MV-4-11 (cell line): ENCODE data around the gene GMEB2.
"Not testable (repeated sequence)": the region's sequence is repeated elsewhere in the genome, so short reads cannot be mapped to it uniquely, and the experiment has no call there.

Source experiments
- DNase-seq: peaks from one replicate; lab custom pipeline; 2025; lab: John Stamatoyannopoulos, UW

The GMEB2 gene

GRCh38 chr20:63626424-63627128, at the start of gene GMEB2:
Gene GMEB2, minus strand, starts transcription at chr20:63627101. Its CDS starts 7,704 bp downstream, at chr20:63619397.
- peak; percentile 61 for DNase-seq

DNA sequence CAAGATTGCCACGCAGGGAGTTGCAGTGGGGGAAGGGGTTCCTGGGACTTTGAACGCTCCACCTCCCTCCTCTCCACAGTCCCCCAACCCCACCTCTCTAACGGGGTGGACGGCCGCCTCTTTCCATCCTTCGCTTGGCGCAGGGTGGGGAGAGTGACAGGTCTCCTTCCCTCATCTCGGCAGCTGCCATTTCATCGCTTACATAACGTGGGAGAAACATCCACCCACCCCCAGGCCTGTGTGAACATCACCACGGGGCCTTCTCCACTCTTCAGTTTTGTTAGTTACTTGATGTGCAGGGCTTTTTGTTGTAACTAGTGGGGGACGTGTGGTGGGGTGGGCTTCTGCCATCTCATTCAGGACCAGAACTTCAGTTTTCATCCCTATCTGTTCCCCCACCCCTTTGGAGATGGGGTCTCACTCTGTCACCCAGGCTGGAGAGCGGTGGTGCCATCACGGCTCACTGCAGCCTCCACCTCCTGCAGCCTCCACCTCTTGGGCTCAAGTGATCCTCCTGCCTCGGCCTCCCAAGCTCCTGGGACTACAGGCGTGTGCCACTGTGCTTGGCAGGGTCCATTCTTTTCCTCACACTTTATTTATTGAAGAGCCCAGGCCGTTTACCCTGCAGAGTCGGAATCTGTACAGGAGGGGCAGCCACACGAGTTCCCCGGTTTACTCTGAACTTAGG, 48.9 kb upstream of the GMEB2 start:
- no peak for DNase-seq

- no peak for DNase-seq
Measured at GRCh38 chr20:63673951-63674350, 47.0 kb upstream of the GMEB2 start.

GRCh38 chr20:63672666-63673065, 45.8 kb upstream of the GMEB2 start:
- DNase-seq = no peak

DNA sequence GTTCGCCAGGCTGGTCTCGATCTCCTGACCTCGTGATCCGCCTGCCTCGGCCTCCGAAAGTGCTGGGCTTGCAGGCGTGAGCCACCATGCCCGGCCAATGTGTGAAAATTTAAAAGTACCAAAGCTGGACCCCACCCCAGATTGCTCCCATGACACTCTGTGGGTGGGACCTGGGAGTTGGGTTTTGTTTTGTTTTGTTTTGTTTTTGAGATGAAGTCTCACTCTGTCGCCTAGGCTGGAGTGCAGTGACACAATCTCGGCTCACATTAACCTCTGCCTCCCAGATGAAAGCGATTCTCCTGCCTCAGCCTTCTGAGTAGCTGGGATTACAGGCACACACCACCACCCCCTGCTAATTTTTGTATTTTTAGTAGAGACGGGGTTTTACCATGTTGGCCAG, 44.8 kb upstream of the GMEB2 start:
- DNase-seq = not testable (repeated sequence)

DNA sequence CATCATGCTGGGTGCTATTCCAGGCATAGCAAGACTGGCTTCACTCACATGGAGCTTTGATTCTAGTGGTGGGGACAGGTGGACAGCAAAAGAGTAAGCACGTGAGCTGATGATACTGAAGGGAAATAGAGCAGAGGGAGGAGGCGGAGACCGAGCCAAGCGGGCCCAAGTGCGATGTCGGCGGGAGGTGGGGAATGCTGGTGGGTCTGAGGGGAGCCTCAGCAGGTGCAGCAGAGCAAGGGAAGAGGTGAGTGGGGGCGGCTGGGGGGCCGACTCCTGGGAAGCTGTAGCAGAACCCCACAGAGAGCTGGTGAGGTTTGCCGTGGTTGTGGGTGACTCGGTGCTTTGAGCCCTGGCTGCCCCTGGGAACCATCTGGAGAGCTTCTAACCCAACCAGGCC, 41.5 kb upstream of the GMEB2 start:
- DNase-seq = no peak

DNA sequence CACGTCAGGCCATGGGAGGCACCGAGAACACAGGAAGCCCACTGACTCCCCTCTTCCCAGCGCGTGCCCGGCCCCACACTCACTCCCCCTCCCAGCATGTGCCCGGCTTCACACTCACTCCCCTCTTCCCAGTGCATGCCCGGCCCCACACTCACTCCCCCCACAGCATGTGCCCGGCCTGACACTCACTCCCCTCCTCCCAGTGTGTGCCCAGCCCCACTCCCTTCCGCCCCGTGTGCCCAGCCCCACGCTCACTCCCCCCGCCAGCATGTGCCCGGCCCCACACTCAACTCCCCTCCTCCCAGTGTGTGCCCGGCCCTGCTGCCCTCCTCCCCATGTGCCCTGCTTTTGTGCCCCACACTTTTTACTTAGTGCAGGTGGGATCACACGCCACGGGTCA, 41.0 kb upstream of the GMEB2 start:
- DNase-seq = no peak

DNA sequence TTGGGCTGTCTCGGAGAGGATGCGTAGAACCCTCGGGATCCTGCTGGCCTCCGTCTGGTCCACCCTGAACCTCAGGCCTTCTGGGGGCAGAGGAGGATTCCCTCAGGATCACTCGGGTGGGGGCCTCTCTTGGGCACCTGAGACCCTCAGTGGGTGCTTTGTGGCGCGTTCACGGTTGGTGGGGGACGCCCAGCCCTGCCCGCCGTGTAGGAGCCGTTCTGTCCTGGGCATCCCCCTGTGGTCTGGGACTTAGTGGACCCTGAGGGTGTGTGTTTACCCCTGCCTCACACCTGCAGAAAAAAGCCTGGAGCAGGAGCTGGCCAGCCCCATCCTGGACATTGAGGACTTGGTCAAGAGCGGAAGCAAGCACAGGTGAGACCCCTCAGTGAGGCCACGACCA, 38.8 kb upstream of the GMEB2 start:
- DNase-seq = no peak

GRCh38 chr20:63664861-63665594, 38.1 kb upstream of the GMEB2 start:
- DNase-seq = no peak

- DNase-seq = no peak
Measured at GRCh38 chr20:63664143-63664851, 37.4 kb upstream of the GMEB2 start.

DNA sequence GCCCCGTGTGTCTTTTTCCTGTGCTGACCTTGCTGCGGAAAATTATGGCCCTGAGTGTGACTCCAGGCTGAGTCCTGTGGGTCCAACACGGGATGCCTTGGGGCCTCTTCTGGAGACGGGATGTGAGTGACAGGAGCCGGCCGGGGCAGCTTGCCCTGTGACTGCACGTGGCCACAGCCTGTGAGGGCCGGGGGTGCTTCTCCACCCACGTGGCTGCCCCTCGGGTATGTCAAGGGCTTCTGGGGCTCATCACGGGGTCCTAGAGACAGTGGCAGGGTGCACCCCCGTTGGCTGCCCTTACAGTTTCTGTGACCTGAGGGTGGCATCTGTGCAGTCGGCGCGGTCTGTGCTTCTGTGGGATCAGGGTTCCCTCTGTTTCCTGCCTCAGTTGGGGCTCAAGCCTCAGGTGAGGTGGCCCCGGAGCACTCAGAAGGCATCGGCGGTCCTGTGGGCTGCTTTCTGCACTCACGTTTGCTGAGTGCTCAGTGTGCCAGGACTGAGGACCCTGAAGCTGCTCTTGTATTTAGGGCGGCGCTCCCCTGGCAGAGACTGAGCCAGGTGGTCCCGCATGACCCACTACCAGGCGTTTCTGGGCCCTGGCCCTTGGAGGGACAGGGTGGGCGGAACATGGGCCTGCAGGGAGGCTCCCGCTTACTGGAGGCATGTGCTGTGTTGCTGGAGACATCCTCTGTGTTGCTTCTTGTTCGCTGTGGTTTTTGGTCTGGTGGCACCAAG, 36.6 kb upstream of the GMEB2 start:
- no peak for DNase-seq

DNA sequence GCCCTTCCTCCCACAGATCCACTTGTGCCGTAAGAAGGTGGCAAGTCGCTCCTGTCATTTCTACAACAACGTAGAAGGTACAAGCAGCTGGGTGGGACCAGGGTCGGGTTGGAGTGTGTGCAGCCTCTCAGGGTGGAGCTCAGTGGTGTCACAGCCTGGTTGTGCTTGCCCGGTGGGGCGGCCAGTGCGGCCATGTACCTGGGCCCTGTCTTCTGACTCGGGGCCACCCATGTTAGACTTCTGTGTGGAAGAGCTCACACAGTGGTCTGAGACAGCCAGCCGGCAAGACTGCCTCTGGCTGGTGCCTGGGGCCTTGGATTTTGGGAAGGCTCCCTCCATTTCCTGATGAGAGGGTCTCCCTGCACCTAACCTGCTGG, 35.9 kb upstream of the GMEB2 start:
- DNase-seq = no peak

DNA sequence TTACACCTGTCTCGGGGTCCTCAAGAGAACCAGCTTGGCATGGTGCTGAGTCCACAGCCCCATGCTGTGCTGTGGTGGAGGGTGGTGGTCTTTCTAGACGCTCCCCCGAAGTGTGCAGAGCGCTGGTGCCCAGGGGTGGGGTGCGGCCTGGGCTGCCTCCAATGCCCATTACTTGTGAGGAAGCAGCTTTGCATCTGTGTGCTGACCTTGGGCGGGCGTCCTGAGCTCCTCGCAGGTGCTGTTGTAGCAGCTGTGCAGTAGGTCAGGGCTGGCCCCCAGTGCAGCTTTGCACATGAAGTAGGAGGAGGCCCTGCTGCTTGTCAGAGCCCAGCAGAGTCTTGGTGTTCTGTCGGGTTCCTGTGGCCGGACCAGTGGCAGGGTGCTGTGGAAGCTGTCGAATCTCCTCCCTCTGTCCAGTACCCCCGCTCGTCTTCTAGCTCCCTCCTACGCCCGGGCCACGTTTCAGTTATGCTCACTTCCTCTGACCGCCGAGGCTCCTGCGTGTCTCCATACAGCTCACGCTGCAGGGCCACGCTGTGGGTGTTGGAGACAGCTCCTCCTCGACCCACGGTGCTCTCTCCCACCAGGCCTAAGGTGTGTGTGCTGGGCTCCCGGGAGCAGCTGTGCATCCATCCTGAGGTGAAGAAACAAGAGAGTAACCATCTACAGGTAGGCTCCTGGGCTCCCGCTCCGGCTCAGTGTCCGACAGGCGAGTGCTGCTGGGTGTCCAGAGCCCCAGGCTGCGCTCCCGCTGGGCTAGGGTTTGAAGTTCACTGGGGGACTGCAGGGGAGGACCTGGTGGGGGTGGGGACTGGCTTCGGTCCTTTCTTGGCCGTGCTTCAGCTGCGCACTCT, 35.3 kb upstream of the GMEB2 start:
- no peak for DNase-seq

- DNase-seq = no peak
Measured at GRCh38 chr20:63661108-63661507, 34.2 kb upstream of the GMEB2 start.

GRCh38 chr20:63660622-63661021, 33.7 kb upstream of the GMEB2 start:
- no peak for DNase-seq

- not testable (repeated sequence) for DNase-seq
Measured at GRCh38 chr20:63660174-63660573, 33.3 kb upstream of the GMEB2 start.

GRCh38 chr20:63659370-63659769, 32.5 kb upstream of the GMEB2 start:
- no peak for DNase-seq

GRCh38 chr20:63658749-63659187, 31.9 kb upstream of the GMEB2 start:
- peak; percentile 33 for DNase-seq

DNA sequence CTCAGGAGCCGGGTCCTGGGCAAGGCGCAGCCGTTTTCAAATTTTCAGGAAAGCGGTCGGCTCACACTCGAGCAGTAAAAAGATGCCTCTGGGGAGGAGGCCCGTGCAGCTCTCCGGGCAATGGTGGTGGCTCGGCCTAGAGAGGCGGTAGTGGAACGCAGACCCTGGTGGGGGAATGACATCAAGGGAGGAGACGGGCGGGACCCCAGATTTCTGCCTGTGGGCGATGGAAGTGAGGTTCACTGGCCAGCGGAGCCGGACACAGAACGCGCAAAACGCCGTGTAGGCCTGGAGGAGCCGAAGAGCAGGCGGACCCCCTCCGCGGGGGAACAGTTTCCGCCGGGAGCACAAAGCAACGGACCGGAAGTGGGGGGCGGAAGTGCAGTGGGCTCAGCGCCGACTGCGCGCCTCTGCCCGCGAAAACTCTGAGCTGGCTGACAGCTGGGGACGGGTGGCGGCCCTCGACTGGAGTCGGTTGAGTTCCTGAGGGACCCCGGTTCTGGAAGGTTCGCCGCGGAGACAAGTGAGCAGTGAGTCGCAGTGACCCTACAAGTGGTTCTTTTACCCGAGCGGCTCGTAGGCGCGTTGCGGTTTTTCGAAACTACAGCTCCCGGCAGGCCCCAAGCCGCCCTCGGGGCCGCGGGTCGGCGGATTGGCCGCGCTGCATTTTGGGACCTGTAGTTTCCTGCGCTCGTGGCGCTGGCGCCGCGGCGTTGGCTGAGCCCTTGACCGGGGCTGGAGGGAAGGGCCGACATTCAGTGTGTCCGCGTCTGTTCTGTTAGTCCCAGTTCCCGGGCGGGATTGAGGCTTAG, 31.2 kb upstream of the GMEB2 start, which contains the start of gene RTEL1:
RTEL1 (plus strand) TSS at position 376 of the 812 bp plus-strand sequence. CDS start 1,091 bp downstream, outside the sequence.
- peak; percentile 85 for DNase-seq
